ENCODE measurements around the gene ANKRD34C.
A peak's percentile ranks its signal among the peaks of the same experiment; 100 is the strongest.

ANKRD34C gene

DNA sequence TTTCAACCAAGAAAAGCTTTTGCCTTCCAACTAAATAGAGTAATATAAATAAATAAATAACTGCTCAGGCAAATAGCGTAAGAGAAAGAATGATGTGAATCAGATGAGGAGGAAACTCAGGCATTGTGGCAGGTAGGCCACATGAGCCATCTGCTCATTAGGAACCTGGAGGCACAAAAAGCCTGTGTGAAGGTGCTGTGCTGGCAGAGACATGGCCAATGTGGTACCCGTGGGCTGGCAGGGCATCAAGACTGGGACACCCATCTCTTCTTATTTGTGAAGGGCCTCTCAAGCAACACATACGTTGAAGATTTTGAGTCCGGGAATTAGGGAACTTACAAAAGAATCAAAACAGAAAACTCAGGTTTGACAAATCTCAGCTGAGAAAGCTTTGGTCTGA is 9.5 kb downstream of the ANKRD34C start:
- Histone ChIP-seq H3K36me3 (replicated peaks; ENCODE audit: insufficient read depth, low read length) (no peaks in the 10 kb centered on the region), H3K27ac (ENCODE audit: low read length) (no peak overlapping the region), H3K27me3 (replicated peaks; ENCODE audit: insufficient read depth, low read length) (no peaks in the 10 kb centered on the region), H3K4me3 (ENCODE audit: low read length) (no peak overlapping the region), H3K9me2 (replicated peaks; ENCODE audit: insufficient read depth, low read length) (no peaks in the 10 kb centered on the region), H3F3A (ENCODE audit: insufficient read depth, low read length) (no peaks in the 10 kb centered on the region), H4K20me1 (ENCODE audit: insufficient read depth, low read length) (no peaks in the 10 kb centered on the region), H3K9ac (ENCODE audit: low read length) (no peak overlapping the region), H2AFZ (ENCODE audit: low read length) (no peak overlapping the region), H3K79me2 (ENCODE audit: low read length) (no peaks in the 10 kb centered on the region), H3K9me3 (replicated peaks; ENCODE audit: insufficient read depth, low read length) (no peaks in the 10 kb centered on the region), H3K4me1 (ENCODE audit: low read length) (peaks cover 10% of the 10 kb centered on the region; the same call in 1 of the 2 replicates), H3K4me2 (ENCODE audit: low read depth, low read length) (no peak overlapping the region)
- DNase-seq = no peak
- TF ChIP-seq, protein P1, sequence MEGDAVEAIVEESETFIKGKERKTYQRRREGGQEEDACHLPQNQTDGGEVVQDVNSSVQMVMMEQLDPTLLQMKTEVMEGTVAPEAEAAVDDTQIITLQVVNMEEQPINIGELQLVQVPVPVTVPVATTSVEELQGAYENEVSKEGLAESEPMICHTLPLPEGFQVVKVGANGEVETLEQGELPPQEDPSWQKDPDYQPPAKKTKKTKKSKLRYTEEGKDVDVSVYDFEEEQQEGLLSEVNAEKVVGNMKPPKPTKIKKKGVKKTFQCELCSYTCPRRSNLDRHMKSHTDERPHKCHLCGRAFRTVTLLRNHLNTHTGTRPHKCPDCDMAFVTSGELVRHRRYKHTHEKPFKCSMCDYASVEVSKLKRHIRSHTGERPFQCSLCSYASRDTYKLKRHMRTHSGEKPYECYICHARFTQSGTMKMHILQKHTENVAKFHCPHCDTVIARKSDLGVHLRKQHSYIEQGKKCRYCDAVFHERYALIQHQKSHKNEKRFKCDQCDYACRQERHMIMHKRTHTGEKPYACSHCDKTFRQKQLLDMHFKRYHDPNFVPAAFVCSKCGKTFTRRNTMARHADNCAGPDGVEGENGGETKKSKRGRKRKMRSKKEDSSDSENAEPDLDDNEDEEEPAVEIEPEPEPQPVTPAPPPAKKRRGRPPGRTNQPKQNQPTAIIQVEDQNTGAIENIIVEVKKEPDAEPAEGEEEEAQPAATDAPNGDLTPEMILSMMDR (IDR thresholded peaks at IDR 0.05; ENCODE audit: low read length) = no peak
- TF ChIP-seq EZH2 (optimal IDR thresholded peaks at IDR 0.05; ENCODE audit: low read depth, low read length) (no peak), EZH2phosphoT487 (IDR thresholded peaks at IDR 0.05; ENCODE audit: low read length) (no peak)

DNA sequence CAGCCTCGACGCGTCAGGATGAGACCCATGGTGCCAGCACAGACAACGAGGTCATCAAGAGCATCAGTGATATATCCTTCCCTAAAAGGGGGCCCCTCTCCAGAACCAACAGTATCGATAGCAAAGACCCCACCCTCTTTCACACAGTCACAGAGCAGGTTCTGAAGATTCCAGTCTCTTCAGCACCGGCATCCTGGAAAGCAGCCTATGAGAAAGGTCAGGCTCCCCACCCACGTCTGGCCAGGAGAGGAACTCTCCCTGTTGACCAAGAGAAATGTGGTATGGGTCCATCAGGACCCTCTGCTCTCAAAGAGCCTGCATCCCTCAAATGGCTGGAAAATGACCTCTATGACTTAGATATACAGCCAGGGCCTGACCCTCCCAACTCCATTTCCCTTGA is 11.6 kb downstream of the ANKRD34C start:
- TF ChIP-seq, protein P1 (IDR thresholded peaks at IDR 0.05; ENCODE audit: low read length) = no peak
- TF ChIP-seq EZH2 (optimal IDR thresholded peaks at IDR 0.05; ENCODE audit: low read depth, low read length) = no peak
- TF ChIP-seq EZH2phosphoT487 (IDR thresholded peaks at IDR 0.05; ENCODE audit: low read length) = no peak
- Histone ChIP-seq H3K9me2 (replicated peaks; ENCODE audit: insufficient read depth, low read length) (no peaks in the 10 kb centered on the region), H3K9me3 (replicated peaks; ENCODE audit: insufficient read depth, low read length) (no peaks in the 10 kb centered on the region), H3F3A (ENCODE audit: insufficient read depth, low read length) (no peaks in the 10 kb centered on the region), H4K20me1 (ENCODE audit: insufficient read depth, low read length) (no peaks in the 10 kb centered on the region), H3K27me3 (replicated peaks; ENCODE audit: insufficient read depth, low read length) (no peaks in the 10 kb centered on the region), H3K36me3 (replicated peaks; ENCODE audit: insufficient read depth, low read length) (no peaks in the 10 kb centered on the region), H3K9ac (ENCODE audit: low read length) (no peak overlapping the region), H2AFZ (ENCODE audit: low read length) (no peak overlapping the region), H3K4me2 (ENCODE audit: low read depth, low read length) (no peak overlapping the region), H3K4me1 (ENCODE audit: low read length) (peaks cover 10% of the 10 kb centered on the region; the same call in 1 of the 2 replicates), H3K4me3 (ENCODE audit: low read length) (no peak overlapping the region), H3K27ac (ENCODE audit: low read length) (no peak overlapping the region), H3K79me2 (ENCODE audit: low read length) (no peaks in the 10 kb centered on the region)
- DNase-seq = no peak

DNA sequence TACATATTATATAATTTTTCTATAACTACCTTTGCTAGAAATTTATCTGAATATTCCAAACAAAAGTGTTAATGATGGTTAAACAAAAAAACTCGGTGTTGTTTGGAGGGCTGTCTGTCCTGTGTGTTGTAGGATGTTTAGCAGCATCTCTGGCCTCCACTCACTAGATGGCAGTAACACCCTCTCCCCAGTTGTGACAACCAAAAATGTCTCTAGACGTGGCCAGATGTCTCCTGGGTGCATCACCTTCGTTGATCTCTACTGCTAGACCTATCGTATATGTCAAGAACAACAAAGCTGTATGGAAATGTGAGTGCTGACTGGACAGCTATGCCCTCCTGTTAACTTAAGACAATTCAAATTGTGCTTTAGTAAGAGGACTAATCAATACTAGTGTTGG is 14.1 kb downstream of the ANKRD34C start:
- H3K9me3 ChIP-seq (replicated peaks; ENCODE audit: insufficient read depth, low read length) = no peaks in the 10 kb centered on the region
- no peak overlapping the region for H3K4me2 ChIP-seq (ENCODE audit: low read depth, low read length)
- peak; percentile 21 for DNase-seq
- no peak overlapping the region for H3K27ac ChIP-seq (ENCODE audit: low read length)
- H3K9me2 ChIP-seq (replicated peaks; ENCODE audit: insufficient read depth, low read length) = no peaks in the 10 kb centered on the region
- no peaks in the 10 kb centered on the region for H3K79me2 ChIP-seq (ENCODE audit: low read length)
- H3K4me3 ChIP-seq (ENCODE audit: low read length) = no peak overlapping the region
- no peaks in the 10 kb centered on the region for H3F3A ChIP-seq (ENCODE audit: insufficient read depth, low read length)
- H2AFZ ChIP-seq (ENCODE audit: low read length) = no peak overlapping the region
- no peaks in the 10 kb centered on the region for H3K27me3 ChIP-seq (replicated peaks; ENCODE audit: insufficient read depth, low read length)
- no peak overlapping the region for H3K9ac ChIP-seq (ENCODE audit: low read length)
- no peak for TF ChIP-seq EZH2phosphoT487 (IDR thresholded peaks at IDR 0.05; ENCODE audit: low read length)
- TF ChIP-seq, protein P1 (IDR thresholded peaks at IDR 0.05; ENCODE audit: low read length) = peak; percentile 36
- H3K36me3 ChIP-seq (replicated peaks; ENCODE audit: insufficient read depth, low read length) = no peaks in the 10 kb centered on the region
- H3K4me1 ChIP-seq (ENCODE audit: low read length) = no peaks in the 10 kb centered on the region
- no peaks in the 10 kb centered on the region for H4K20me1 ChIP-seq (ENCODE audit: insufficient read depth, low read length)

Measured in MM.1S (cell line).